ENCODE measurements around the gene THSD7B.
"Not testable (repeated sequence)": the region's sequence is repeated elsewhere in the genome, so short reads cannot be mapped to it uniquely, and the experiment has no call there.

THSD7B gene

DNA sequence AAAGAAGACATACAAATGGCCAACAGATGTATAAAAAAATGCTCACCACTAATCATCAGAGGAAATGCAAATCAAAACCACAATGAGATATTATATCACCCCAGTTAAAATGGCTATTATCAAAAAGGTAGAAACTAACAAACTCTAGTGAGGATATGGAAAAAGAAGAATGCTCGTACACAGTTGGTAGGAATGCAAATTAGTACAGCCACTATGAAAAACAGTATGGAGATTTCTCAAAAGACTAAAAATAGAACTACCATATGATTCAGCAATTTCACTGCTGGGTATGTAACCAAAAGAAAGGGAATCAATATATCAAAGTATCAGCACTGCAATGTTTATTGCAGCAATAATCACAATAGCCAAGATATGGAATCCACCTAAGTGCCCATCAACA, 679.6 kb downstream of the THSD7B start:
- no peak for DNase-seq

DNA sequence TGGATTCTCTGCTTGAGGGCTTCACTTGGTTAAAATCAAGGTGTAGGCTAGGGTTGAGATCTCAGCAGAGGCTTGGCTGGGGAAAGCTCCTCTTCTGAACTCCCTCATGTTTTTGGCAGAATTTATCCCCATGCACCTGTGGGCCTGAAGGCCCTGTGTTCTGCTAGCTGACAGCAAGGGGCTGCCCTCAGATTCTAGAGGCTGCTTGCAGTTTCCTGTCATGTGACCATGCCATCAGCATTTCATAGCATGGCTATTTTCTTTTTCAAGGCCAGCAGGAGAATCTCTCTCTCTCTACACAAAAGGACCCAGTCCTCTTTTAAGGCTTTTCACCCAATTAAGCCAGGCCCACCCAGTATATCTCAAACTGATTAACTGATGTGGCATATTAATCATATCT, 684.1 kb downstream of the THSD7B start:
- DNase-seq, result no peak

DNA sequence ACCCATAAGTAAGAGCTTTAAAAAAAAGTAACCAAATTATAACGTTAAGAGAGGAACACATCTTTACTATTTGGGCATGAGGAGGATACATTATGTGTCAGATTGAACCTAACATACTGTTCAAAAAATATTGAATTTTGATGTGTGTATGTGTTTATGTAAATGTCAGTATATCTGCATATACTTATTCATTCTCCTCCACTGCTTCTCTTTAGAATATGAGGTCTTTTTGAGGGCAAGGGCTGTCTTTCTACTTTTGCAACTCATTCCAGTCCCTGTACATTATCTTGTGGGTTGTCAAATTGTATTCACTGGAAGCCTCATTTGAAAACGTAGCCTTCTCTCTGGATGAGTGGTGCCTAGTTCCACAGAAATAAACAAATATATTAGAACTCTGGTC, 689.5 kb downstream of the THSD7B start:
- no peak for DNase-seq

DNA sequence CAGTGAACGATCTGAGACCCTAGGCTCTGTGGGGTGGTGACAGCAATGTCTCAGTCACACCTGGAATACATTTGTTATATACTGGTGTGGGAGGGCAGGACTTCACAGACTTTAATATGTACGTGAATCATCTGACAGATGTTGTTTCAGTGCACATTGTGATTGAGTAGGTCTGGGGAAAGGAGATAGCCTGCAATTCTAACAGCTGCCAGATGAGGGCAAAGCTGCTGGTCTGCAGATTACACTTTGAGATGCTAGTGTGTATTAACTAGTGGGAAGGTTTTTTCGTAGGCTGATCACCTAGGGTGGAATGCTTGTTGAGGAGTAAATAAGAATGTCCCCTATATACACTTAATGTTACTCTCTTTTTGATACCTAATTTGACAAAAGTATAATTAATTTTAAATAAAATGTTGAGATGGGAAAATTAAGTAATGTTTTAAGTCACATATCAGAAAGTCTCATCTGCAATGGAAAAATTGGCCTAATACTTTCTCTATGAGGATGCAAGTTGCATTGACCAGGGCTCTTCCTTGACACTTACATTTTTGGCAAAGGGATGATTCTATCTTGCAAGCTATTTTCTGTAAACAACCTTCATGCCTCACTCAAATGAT, 702.0 kb downstream of the THSD7B start:
- DNase-seq, result no peak

DNA sequence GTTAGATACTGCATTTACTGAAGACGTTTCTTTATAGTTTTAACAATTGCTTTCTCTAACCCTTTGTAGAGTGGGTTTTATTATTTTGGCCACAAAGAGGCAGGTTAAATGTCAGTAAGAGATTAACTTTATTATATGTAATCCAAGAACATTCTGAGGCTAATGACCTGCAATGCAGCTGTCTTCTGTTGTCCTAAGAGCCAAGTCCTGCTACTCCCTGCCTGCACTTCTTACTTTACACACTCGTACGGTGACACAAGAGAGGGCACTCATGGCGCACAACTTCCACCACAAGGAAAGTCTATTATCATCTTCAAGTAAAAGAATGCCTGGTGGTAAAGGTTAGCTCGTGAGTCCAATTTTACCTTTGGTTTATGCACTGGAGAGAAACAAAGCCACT, 727.9 kb downstream of the THSD7B start:
- no peak for DNase-seq

DNA sequence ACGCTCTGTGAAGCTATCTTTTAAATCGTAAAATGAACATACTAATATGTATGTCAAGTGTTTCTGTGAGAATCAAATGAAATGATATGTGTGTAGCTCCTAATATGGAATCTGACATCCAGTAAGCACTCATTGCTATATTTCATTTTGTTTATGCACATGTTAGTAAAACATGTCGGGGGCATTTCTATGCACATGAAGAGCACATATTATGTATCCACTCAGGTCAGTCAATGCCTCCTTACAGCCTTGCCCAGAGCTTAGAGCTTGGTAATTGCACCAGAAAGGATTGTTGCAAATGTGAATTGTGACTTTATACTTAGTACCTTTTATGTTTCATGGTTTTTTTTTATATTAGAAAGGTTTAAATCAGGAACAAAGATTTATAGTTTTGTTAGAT, 735.3 kb downstream of the THSD7B start:
- no peak for DNase-seq

DNA sequence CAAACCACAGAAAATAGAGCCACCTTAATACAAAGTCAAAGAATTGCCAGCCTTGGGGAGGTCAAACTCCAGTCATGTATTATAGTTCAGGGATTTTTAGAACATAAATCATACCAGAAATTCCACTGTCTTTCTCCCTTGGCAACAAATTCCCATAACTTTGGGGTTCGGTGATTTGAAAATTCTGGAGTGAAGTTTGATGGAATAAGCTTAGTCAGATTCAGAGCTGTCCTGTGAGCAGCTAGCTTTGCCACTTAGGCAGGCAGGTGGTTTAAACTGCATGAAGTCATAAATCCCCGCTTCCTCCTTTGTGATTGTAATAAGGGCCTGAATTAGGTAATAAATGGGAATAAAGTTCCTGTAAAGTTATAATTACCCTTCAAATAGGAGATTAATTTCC, 741.9 kb downstream of the THSD7B start:
- no peak for DNase-seq

DNA sequence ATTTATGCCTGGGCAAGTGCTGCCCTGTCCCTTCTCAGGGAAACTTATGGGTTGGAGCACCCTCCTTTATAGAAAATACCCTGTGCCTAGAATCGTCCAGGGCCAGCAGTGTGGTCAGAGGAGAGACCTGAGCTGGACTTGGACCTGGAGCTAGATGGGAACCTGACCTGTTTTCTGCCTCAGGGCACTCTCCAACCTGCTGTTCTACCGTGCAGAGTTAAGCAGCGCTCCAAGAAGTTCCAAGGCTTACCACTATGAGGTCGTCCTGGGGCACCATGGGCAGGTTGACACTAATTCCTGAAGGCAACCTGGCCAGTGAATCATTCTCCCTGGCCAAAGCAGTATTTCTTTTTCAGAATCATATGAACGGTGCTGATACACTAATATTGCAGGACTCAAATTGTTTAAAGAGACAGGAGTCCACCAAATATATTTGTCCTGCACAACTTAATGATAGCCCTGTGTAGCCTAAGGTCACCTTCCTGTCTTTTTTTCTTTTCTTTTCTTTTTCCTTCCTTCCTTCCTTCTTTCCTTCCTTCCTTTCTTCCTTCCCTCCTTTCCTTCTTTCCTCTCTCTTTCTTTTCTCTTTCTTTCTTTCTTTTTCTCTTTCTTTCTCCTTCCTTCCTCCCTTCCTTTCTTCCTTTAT, 743.5 kb downstream of the THSD7B start:
- no peak for DNase-seq

DNA sequence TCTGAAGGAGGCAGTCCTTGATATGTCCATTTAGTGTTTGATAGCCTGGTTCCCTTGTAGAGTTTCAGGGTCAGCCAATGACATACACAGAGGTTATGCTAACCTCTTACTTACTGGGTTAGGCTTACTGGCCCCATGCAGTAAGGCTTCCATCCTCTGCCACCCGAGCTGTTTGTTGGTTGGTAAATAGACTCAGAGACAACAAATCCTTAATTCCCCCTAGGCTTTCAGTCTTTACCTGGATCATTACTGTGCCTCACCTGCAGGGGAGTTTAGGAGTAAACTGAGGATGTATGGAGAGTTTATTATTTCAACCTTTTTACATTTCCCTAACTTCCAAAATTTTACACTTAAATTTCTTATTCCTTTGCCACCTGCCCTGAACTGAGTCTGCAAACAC, 746.2 kb downstream of the THSD7B start:
- no peak for DNase-seq

DNA sequence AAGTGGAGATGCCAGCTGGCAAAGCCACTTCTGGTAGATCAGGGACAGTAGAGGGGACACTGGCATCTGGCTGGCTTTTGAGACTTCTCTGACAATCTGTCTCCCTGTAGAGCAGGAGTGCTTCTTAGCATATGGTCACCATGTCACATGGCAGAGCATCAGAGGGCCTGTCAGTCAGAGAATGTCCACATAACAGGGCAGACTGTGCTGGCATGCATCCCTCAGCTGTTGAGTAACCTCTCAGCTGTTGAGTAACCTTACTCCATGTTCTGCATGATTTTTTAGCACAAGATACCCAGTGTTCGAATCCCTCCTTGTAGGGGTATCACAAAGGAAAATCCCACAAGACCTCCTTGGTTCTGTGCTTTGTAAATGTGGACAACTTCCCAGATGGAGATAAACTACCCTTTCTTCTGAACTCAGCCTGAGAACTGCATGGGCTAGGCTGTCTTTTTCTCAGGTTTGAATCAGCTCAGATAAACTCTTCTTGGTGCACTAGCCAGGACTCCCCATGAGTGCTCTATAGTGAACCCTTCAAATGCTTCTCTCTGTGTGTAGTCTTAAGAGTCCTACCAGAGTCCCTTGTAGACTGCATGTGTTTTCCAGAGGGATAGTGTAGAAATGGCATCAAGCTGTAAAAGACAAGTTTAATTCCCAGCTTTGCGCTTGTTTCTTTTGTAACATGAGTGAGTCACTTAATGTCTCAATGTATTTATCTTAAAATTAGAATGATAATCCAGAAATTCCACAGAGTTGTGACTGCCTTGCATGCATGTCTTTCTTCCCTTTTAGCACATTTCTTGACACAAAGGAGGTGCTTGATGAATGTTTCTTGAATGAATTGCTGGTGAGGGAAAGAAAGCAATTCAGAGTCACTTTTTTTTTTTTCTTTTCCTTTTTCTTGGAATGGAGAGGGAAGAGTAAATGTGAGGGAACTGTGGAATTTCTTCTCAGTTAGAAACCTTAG, 756.6 kb downstream of the THSD7B start:
- no peak for DNase-seq

DNA sequence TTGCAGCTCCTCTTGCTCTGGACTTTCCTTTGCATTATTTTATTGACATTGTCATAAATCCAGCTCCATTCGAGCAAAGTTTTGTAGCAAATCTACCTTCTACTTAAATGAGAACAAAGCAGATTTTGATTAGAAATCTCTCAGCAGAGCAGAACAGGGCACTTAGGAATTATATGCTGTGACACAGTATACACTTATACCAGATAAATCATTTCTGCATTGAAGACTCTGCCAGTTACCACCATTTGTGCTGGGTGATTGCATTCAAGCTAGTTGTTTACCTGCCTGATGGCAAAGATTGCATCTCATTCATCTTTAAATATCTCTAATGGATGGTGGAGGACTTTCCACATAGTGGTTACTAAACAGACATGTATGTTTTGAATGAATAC, 757.3 kb downstream of the THSD7B start:
- DNase-seq, result no peak

DNA sequence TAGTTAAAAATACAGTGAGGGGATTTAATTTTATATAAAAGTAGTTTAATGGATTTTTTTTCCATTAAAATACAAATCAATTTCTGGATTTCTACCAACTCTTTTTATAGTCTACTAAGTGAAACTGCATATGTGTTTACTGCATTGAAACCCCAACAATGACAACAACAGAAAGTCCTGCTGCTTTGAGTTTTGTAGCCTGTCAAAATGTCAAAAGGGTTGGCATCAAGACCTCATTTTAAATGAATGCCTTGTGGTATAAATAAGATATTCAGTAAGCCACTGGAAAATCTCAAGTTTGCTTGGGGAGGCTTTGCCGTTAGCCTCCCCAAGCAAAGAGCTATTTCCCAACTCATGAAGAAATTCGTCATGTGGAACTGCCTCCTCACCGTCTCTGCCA, 758.6 kb downstream of the THSD7B start:
- no peak for DNase-seq

DNA sequence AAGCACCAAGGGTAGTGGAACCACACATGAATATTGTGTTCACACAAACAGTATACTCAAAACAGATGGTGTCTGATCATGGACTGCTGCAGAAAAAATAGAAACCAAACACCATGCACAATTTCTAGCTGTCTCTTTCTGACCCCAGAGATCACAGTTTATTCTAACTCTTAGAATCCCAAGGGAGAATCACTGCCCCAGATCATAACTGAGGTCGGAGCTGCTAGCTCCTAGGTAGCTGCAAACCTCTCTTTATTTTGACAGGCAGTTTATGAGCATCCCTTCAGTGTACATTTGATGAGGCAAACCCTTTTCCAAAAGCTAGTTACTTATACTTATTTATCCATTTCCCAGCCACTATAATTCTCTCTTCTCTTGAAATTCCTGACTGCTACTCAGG, 759.8 kb downstream of the THSD7B start:
- no peak for DNase-seq

DNA sequence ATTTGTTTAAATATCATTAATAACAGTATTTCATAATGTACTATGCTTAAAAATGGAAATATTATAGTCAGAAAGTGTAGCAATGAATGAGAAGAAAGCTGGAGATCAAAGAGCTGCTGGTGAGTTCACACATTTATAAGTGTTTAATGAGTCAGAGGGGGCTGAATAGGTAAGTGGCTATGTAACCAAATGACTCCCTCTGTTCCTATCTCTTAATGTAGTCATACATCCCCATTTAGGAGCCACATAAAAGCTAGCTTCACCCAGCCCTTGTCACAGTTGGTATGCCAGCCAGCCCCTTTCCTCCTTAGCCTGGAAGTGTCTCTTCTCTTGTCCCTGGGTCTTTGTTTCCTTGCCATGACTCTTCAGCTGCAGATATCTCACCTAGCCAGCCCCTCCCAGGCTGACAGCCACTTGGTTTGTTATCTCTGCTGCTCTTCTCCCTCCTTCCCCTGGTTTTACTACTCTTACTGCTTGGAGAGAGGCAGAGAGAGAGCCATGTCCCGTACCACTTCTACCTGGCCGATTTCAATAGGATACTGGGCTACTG, 760.4 kb downstream of the THSD7B start:
- DNase-seq, result no peak

DNA sequence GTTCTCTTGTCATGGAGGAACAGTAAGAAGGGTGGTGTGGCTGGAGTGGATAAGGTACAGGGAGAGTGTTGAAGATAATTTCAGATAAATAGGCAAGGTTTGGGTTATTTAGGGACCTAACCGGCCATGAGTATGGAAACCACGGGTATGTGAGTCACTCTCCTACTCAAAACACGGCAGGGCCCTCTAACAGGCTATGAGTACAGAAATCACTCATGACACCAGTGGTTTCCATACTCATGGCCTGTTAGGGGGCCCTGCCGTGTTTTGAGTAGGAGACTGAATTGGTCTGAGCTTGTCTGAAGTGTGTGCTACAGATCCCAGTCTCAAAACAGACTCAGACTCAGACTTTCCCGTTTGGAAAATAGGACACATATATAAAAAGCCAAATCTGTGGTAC, 770.6 kb downstream of the THSD7B start:
- no peak for DNase-seq

DNA sequence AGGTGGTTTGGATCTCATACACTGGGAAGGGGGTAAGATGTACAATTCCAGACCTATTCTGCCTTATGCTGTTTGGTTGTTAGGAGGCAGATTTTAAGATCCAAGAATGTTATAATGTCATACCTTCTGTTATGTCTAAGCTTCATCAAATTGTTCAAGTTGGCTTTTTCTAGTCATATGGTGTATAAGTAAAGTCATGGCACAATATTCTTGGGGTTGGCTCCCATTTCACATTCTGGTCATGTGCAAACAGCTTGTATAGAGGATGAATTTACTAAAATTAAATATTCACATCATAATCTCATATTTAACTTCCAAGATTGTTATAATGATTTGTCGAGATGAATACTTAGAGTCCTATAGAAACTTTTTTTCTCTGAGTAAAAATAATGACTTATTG, 774.0 kb downstream of the THSD7B start:
- DNase-seq, result no peak

DNA sequence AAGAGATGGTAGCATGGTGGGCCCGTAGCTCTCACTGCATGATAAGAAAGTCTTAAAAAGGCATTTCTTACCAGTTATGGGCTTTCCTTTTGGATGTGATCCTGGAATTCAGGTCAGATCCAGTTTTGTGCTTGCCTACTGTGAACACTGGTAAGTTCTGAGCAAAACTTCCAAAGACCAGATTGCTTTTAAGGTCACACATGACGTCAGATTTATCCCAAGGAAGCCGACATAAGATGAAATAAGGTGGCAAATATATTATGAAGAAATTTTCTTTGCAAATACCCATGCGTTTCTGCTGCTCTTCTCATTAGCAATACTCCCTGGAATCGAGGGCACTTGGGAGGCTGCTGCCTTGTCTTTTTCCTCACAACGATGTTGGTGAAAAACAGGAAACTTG, 782.5 kb downstream of the THSD7B start:
- no peak for DNase-seq

DNA sequence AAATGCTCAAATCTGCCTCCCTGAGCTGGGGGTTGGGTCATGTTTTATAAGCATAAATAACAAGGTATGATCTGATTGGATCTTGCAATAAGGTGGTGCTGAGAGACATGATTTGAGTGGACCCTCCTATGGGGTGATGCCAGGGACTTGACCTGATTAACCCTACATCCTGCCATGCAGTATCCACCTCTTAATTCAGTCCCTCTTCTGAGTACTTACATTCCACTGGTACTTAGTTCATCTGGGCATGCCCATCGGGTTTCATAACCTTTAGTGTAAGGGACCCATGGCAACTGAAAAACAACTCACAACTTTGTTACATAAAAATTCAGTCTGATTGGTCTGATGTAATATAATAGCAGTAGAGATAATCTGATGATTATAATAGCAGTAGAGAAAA, 801.0 kb downstream of the THSD7B start:
- no peak for DNase-seq

DNA sequence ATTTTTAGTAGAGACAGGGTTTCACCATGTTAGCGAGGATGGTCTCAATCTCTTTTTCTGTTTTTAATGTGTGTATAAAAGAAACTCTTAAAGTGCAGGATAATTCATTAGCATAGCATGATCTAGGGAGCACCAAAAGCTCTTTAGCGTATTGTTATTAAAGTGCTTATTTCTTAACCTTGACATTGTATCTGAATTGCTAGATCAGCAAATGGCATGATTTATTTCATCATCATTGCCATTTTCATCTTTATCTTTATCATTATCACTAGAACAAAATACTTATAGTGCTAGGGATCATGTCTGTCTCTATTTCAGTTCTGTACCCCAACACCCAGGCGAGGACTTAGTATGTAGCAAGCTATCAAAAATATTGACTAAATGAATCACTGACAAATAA, 805.1 kb downstream of the THSD7B start:
- no peak for DNase-seq

DNA sequence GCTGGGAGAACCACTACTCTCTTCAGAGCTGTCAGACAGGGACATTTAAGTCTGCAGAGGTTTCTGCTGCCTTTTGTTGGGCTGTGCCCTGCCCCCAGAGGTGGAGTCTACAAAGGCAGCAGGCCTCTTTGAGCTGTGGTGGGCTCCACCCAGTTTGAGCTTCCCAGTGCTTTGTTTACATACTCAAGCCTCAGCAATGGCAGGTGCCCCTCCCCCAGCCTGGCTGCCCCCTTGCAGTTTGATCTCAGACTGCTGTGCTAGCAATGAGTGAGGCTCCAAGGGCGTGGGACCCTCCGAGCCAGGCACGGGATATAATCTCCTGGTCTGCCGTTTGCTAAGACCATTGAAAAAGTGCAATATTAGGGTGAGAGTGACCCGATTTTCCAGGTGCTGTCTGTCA, 822.5 kb downstream of the THSD7B start:
- DNase-seq, result not testable (repeated sequence)

DNA sequence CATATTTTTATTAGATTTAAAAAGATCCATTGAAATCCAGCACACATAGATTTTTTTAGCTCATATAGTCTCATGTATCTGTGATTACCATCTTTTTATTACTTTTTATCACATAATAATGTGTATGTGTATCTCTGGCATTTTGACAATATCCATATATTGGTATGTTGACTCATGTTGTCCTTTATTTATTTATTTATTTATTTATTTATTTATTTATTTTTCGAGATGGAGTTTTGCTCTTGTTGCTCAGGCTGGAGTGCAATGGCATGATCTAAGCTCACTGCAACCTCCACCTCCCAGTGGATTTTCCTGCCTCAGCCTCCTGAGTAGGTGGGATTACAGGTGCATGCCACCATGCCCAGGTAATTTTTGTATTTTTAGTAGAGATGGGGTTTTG, 823.2 kb downstream of the THSD7B start:
- not testable (repeated sequence) for DNase-seq

DNA sequence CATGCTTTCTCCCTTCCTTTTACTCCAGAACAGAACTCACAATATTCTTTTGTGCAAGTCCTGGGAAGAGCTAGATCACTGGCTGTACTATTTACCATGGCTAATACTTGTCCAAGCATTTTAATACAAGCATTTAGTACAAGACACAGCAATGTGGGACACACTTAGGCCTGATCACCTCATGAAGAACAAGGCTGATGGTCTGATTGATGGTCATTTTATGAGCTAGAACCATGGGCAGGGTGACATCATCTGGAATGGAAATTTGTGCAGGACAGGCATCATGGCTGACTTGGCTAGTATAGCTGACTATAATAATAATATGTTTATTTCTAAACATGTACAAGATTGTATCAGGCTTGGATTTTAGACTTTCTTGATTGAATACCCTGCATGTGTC, 824.8 kb downstream of the THSD7B start:
- DNase-seq, result no peak

DNA sequence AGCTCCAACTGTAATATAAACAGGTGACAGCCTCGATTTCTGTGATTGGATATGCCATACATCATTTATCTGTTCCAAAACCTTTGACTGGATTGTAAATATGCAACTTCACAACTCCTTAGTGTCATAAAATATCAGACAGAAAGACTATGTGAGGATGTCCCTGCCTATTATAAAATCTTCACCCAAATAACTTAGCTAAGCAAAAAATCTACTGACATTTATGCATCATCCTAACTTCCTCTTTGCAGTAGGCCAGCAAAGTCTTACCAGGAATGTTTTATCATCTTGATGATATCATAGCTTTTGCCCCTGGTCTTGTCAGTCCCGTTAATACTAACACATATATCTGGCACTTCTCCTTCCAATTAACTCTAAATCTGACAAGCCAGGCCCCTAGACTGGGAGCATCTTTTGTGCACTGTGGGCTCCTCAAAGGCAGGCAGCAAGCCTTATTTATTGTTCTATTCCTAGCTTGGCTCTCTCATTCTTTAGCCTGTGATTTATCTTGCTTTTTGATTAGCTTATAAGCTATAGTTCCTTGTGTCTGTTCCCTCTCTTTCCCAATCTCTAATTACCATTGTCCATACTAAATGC, 842.5 kb downstream of the THSD7B start:
- DNase-seq, result no peak

All from COR-L47 (cell line).